GM12878 (cell line): Measurements from ENCODE around the gene SORCS2. TPM values are rescaled to one million over a fixed set of nuclear protein-coding genes. Genes with fewer than 3 reads are reported as not detected.

Experiments used
- ATAC-seq: fragments of 200-7000 bp; cut with Tn5 transposase; 3 replicates; pipeline ENCODE4 v1.9.1; 2020; ENCODE audit warnings: mild to moderate bottlenecking, moderate library complexity
- BruUV-seq: library from RNA; stranded (reverse); fragments of 400-500 nt; replicated peaks from 2 replicates; lab custom pipeline; 2021; lab: Mats Ljungman, UMichigan
- CTCF ChIA-PET: fragments of 300-600 bp; sonication (Branson Sonifier 250); formaldehyde crosslinking; extraction: SDS; loops from one replicate; lab custom pipeline; 2021; ENCODE audit warnings: inconsistent platforms; lab: Yijun Ruan, JAX
- POLR2A ChIA-PET: fragments of 350-600 bp; formaldehyde crosslinking; extraction: SDS; loops from one replicate; lab custom pipeline; 2021; ENCODE audit warnings: inconsistent platforms; lab: Charles Lee
- RAD21 ChIA-PET: fragments of 300-600 bp; sonication (Branson Sonifier 250); formaldehyde crosslinking; loops from one replicate; lab custom pipeline; 2023; ENCODE audit warnings: antibody characterized with exemption; ENCODE audit not compliant: unreplicated experiment; lab: Charles Lee
- SMC1A ChIA-PET: fragments of 300-600 bp; sonication (Branson Sonifier 250); formaldehyde crosslinking; loops from one replicate; lab custom pipeline; 2023; ENCODE audit not compliant: unreplicated experiment, uncharacterized antibody; lab: Charles Lee
- DNase-seq: peaks from one replicate; pipeline ENCODE4 v3.0.0-alpha.2; 2011; ENCODE audit warnings: low read depth, low spot score
- FAIRE-seq: peaks from 3 replicates; lab custom pipeline; 2011; peaks lifted over from hg19 to GRCh38; lab: Jason Lieb, UNC
- H2AFZ ChIP-seq: 2 replicates; pipeline ENCODE4 v1.6.0; 2011; ENCODE audit warnings: low read depth, low read length, control low read depth; ENCODE audit not compliant: control insufficient read depth
- H3K27ac ChIP-seq: 2 replicates; pipeline ENCODE4 v1.5.1; 2011; ENCODE audit warnings: control low read depth; ENCODE audit not compliant: control insufficient read depth, insufficient read depth
- H3K27me3 ChIP-seq, 2 experiments: replicated peaks in 1 of 2; 2 replicates each; pipeline versions ENCODE4 v1.6.0 to v1.6.1; 2011; ENCODE audit warnings: low read length in 1 of 2; ENCODE audit not compliant: control insufficient read depth in 2 of 2, insufficient read depth in 2 of 2
- H3K36me3 ChIP-seq, 2 experiments: 2 replicates each; pipeline ENCODE4 v1.5.1; 2011; ENCODE audit warnings: low read length in 1 of 2; ENCODE audit not compliant: control insufficient read depth in 2 of 2, insufficient read depth in 2 of 2
- H3K4me1 ChIP-seq: 2 replicates; pipeline ENCODE4 v1.6.1; 2011; ENCODE audit warnings: mild to moderate bottlenecking, low read length, moderate library complexity, mixed read lengths; ENCODE audit not compliant: control insufficient read depth, insufficient read depth
- H3K4me2 ChIP-seq: 2 replicates; pipeline ENCODE4 v1.6.0; 2011; ENCODE audit warnings: control low read depth; ENCODE audit not compliant: control insufficient read depth, insufficient read depth
- H3K4me3 ChIP-seq: fragments of 200-600 bp; sonication (generic); 2 replicates; pipeline ENCODE4 v1.5.1; 2016
- H3K79me2 ChIP-seq: 2 replicates; pipeline ENCODE4 v1.6.0; 2011; ENCODE audit warnings: low read length; ENCODE audit not compliant: control insufficient read depth, insufficient read depth
- H3K9ac ChIP-seq: 2 replicates; pipeline ENCODE4 v1.8.0; 2011; ENCODE audit warnings: low read length, control low read depth, mixed read lengths; ENCODE audit not compliant: control insufficient read depth, insufficient read depth
- H3K9me3 ChIP-seq: replicated peaks from 3 replicates; pipeline ENCODE4 v1.5.1; 2011; ENCODE audit warnings: mild to moderate bottlenecking, low read length; ENCODE audit not compliant: control insufficient read depth, insufficient read depth
- H4K20me1 ChIP-seq: 2 replicates; pipeline ENCODE4 v1.6.0; 2011; ENCODE audit not compliant: control insufficient read depth, insufficient read depth
- MXI1 ChIP-seq: fragments of 150-350 bp; IDR thresholded peaks from 2 replicates; pipeline ENCODE4 v1.6.1; 2011; ENCODE audit warnings: low read depth, mild to moderate bottlenecking, inconsistent platforms, low read length, improper control_type of control experiment
- WGBS: methylation state at CpG from one replicate; pipeline ENCODE4 v1.1.6; 2016; ENCODE audit warnings: low lambda C conversion rate; ENCODE audit not compliant: insufficient replicate concordance, insufficient coverage; ENCODE audit errors: missing lambda C conversion rate; 5-methylcytosine and 5-hydroxymethylcytosine counted together
- in situ Hi-C: fragments of 300-500 bp; cut with MboI; formaldehyde crosslinking; loops from 9 replicates; pipeline ENCODE4 v1.14.3; 2018; ENCODE audit warnings: mixed read lengths
- intact Hi-C: fragments of 100-400 bp; cut with micrococcal nuclease; formaldehyde crosslinking; loops from one replicate; pipeline ENCODE4 v1.14.2; 2022; ENCODE audit not compliant: unreplicated experiment
- polyA plus RNA-seq, 11 experiments: library from polyadenylated mRNA; depleted of rRNA in 4 of 11; unstranded in 6 of 11; stranded (reverse) in 5 of 11; fragments of >200 nt; fragmentation: Nextera tagmentation in 4 of 11; fragmentation: Illumina TruSeq in 1 of 11; extraction: Ambion mirVana in 4 of 11; extraction: Trizol in 1 of 11; gene quantifications; 1 replicate in 1 of 11; 2 replicates in 10 of 11; pipeline versions ENCODE4 v1.2.1 to v1.2.3, GENCODE V29; 2011 to 2016; ENCODE audit warnings: inconsistent platforms in 2 of 11, missing spikeins in 2 of 11, low read depth in 1 of 11
- total RNA-seq, 4 experiments: library from RNA; depleted of rRNA in 3 of 4; stranded (reverse); fragments of >200 nt in 3 of 4; fragmentation: Illumina TruSeq in 1 of 4; extraction: Trizol in 1 of 4; gene quantifications; 2 replicates each; pipeline versions ENCODE4 v1.2.1 to v1.2.3, GENCODE V29; 2013 to 2021
- TF ChIP-seq, protein P1 (sequence below): IDR thresholded peaks from 2 replicates; pipeline ENCODE4 v1.6.1; 2011; ENCODE audit warnings: low read depth, mild to moderate bottlenecking, low read length, moderate library complexity, borderline replicate concordance; ENCODE audit errors: extremely low read depth
- TF ChIP-seq, protein P2 (sequence below): fragments of 450-650 bp; IDR thresholded peaks from 2 replicates; pipeline ENCODE4 v1.6.1; 2017; ENCODE audit warnings: antibody characterized with exemption, mild to moderate bottlenecking, moderate library complexity

SORCS2 gene
- total and polyA plus RNA-seq, 10 of the 15 experiments (the other 5 are each of a cell fraction or from before 2014, with no cell fraction given) = 0.01 to 0.15 (median 0.05) TPM; not detected in 5

DNA sequence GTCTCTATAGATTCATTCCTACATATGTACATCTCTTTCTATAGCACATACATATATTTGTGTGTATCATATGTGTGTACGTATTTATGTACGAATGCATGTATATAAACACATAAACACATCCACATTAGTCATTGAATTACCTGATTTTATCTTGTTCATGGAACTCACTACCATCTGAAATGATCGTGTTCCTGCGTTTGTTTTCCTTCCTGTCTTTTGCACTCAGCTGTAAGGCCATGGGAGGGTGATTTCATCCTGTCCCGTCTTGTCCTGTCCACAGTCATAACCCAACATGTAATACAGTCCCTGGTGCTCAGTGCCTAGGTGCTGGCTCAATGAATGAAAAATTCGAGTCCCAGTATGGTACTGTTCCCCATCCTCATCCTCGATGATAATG lies 434.2 kb downstream of the SORCS2 start (continued):
- TF ChIP-seq, protein P1, sequence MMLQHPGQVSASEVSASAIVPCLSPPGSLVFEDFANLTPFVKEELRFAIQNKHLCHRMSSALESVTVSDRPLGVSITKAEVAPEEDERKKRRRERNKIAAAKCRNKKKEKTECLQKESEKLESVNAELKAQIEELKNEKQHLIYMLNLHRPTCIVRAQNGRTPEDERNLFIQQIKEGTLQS = no peak

DNA sequence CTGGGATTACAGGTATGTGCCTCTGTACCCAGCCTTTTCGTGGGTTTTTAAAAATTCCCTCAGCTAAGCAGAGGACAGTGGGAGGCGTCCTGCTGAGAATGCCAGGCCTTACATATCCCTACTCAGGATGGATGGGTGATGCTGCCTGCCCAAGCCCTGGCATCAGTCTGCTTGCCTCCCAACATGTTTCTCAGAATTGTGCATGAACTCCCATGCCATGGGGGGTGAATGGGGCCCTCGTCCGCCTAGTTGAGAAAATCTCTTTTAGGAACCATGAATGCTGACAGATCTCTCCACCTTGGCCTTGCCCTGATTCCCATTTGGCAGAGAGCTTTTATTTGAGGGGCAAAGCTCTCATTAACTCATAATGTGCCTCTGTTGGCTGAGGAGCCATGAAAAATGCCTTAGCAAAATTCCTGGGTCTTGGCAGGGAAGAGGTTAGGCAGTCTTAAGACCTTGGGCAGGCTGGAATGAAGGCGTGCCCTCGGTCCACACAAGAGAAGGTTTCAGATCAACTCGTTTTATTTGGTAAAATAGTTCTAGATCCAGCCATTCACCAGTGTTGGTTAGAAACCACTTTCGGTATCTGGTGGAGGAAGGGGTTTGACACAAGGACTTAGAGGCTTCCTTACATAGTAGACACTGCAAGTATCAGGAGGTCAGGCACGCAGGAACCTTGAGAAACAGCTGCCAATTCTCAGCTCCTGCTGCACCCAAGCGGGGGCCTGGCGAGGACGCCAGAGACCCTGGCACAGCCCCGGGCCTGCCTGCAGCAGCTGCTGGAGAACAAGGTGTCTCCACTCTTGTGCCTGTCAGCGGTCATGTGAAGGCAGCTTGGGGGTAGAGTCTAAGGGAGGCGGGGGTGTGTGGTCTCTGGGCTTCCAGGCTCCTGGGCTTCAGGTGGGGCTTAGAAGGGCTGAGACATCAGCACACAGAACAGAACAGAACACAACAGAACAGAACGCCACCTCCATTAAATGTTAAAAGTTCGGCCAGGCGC lies 435.2 kb downstream of the SORCS2 start:
- no peak overlapping the region for H3K4me3 ChIP-seq
- CTCF ChIA-PET = no interaction called here
- no peaks in the 10 kb centered on the region for H3K79me2 ChIP-seq
- 24% methylated on average over 18 of the region's 18 CpGs for WGBS
- no peak overlapping the region for H2AFZ ChIP-seq
- FAIRE-seq = no peak
- H3K4me2 ChIP-seq = no peak overlapping the region
- SMC1A ChIA-PET = no interaction called here
- no peaks in the 10 kb centered on the region for H4K20me1 ChIP-seq
- H3K36me3 ChIP-seq = no peaks in the 10 kb centered on the region
- no peak overlapping the region for H3K9ac ChIP-seq
- no peaks in the 10 kb centered on the region for H3K4me1 ChIP-seq
- POLR2A ChIA-PET = no interaction called here
- RAD21 ChIA-PET = no interaction called here
- no peak for TF ChIP-seq MXI1
- TF ChIP-seq, protein P2, sequence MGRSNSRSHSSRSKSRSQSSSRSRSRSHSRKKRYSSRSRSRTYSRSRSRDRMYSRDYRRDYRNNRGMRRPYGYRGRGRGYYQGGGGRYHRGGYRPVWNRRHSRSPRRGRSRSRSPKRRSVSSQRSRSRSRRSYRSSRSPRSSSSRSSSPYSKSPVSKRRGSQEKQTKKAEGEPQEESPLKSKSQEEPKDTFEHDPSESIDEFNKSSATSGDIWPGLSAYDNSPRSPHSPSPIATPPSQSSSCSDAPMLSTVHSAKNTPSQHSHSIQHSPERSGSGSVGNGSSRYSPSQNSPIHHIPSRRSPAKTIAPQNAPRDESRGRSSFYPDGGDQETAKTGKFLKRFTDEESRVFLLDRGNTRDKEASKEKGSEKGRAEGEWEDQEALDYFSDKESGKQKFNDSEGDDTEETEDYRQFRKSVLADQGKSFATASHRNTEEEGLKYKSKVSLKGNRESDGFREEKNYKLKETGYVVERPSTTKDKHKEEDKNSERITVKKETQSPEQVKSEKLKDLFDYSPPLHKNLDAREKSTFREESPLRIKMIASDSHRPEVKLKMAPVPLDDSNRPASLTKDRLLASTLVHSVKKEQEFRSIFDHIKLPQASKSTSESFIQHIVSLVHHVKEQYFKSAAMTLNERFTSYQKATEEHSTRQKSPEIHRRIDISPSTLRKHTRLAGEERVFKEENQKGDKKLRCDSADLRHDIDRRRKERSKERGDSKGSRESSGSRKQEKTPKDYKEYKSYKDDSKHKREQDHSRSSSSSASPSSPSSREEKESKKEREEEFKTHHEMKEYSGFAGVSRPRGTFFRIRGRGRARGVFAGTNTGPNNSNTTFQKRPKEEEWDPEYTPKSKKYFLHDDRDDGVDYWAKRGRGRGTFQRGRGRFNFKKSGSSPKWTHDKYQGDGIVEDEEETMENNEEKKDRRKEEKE = no peak
- TF ChIP-seq, all 136 proteins: peak for 0
- no peaks in the 10 kb centered on the region for H3K9me3 ChIP-seq
- no TSS peak for BruUV-seq
- DNase-seq = no peak
- no peak overlapping the region for H3K27ac ChIP-seq
- intact Hi-C loops (no loop called here), in situ Hi-C loops (no loop called here)
- no peaks in the 10 kb centered on the region for H3K27me3 ChIP-seq
- ATAC-seq = no peak
